ENCODE data around the gene RAB3GAP1. TPM values are rescaled to one million over a fixed set of nuclear protein-coding genes. Genes with fewer than 3 reads are reported as not detected.
A peak's percentile ranks its signal among the peaks of the same experiment; 100 is the strongest.

Gene RAB3GAP1
- total RNA-seq, 2 experiments from 2014 or later: 10.3 to 10.7 TPM

DNA sequence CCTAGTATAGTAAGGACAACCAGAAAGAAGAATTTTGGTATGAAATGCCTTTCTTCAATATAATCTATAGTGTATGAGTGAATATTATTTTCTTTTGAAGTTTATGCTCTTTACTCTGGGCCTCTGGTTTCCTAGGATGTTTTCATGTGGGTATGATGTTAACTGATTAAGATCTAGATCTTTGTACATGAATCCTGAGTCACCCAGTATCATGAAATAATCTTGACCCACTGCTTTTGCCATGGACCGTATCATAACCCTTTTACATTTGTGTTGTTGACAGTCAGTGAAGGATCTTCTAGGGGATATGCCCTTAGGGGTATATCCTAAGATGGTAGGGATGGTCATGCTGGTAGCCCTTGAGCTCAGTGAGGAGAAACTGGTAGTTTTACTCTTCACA lies 100.3 kb downstream of the RAB3GAP1 start:
- Mint-ChIP-seq H3K27ac (no peak overlapping the region), H3K27me3 (ENCODE audit: low read depth) (no peaks in the 10 kb centered on the region), H3K4me1 (ENCODE audit: low read depth) (peaks cover 18% of the 10 kb centered on the region), H3K4me3 (no peak overlapping the region), H3K9me3 (ENCODE audit: insufficient read depth) (no peaks in the 10 kb centered on the region), H3K36me3 (ENCODE audit: low read depth) (peaks cover 41% of the 10 kb centered on the region)
- ChIA-PET CTCF (interaction anchor here (1.1 kb wide), 1 partner anchor 147 kb away, joined by 3 read pairs; no protein-coding TSS in a partner anchor), POLR2A (no interaction called here)
- DNase-seq (no peak), ATAC-seq (no peak)

- no peak for ATAC-seq
- no peak for DNase-seq
- Mint-ChIP-seq H3K36me3 (ENCODE audit: low read depth) (peaks cover 53% of the 10 kb centered on the region), H3K4me1 (ENCODE audit: low read depth) (peaks cover 18% of the 10 kb centered on the region), H3K9me3 (ENCODE audit: insufficient read depth) (no peaks in the 10 kb centered on the region), H3K4me3 (no peak overlapping the region), H3K27me3 (ENCODE audit: low read depth) (no peaks in the 10 kb centered on the region), H3K27ac (no peak overlapping the region)
- POLR2A ChIA-PET: interaction anchor here (0.6 kb wide), 1 partner anchor 42 kb away, joined by 3 read pairs; no protein-coding TSS in a partner anchor
- CTCF ChIA-PET: interaction anchor here (1.3 kb wide), 1 partner anchor 151 kb away, joined by 4 read pairs; no protein-coding TSS in a partner anchor
Observed at GRCh38 chr2:135154962-135155361, 102.9 kb downstream of the RAB3GAP1 start.

DNA sequence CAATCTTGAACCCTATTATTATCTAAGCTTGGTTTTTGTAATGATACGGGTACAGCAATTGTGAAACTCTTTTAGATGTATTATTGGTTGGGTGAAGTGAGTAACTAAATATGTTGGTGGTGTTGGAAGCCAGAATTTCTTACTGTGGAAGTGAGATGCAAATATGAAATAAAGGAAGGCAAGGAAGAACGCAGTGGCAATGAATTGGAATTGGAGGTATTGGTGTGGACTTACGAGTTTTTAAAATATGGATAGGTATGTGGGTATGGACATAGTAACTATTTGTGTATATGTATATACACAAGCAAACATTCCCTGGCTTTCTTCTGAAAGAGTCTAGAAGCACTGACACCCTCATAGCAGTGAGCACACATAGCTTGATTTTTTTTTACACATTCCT lies 105.8 kb downstream of the RAB3GAP1 start:
- Mint-ChIP-seq H3K27ac (no peak overlapping the region), H3K4me3 (no peak overlapping the region), H3K27me3 (ENCODE audit: low read depth) (no peaks in the 10 kb centered on the region), H3K4me1 (ENCODE audit: low read depth) (peaks cover 16% of the 10 kb centered on the region), H3K36me3 (ENCODE audit: low read depth) (peaks cover 42% of the 10 kb centered on the region), H3K9me3 (ENCODE audit: insufficient read depth) (no peaks in the 10 kb centered on the region)
- DNase-seq (no peak), ATAC-seq (no peak)
- CTCF ChIA-PET: no interaction called here
- POLR2A ChIA-PET: no interaction called here

DNA sequence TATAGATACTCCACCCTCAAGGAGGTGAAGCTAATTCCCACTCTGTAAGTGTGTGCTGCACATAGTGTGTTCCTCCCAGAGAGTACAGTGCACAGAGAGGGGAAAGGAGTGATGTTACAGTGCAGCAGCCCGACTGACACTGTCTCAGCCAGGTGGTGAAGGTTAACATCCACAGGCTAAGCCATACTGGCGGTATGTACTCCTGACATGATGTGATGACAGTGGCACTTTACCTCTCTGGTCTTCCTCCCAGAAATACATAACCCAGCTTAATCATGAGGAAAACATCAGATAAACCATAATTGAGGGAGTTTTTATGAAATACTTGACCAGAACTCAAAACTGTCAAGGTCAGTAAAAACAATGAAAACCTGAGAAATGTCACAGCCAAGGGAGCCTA lies 107.1 kb downstream of the RAB3GAP1 start:
- Mint-ChIP-seq H3K27ac (no peak overlapping the region), H3K9me3 (ENCODE audit: insufficient read depth) (no peaks in the 10 kb centered on the region), H3K36me3 (ENCODE audit: low read depth) (peaks cover 39% of the 10 kb centered on the region), H3K4me1 (ENCODE audit: low read depth) (peaks cover 15% of the 10 kb centered on the region), H3K4me3 (no peak overlapping the region), H3K27me3 (ENCODE audit: low read depth) (no peaks in the 10 kb centered on the region)
- ATAC-seq (no peak), DNase-seq (no peak)
- ChIA-PET CTCF (no interaction called here), POLR2A (no interaction called here)

- CTCF ChIA-PET: no interaction called here
- Mint-ChIP-seq H3K27ac (no peak overlapping the region), H3K36me3 (ENCODE audit: low read depth) (peaks cover 24% of the 10 kb centered on the region), H3K9me3 (ENCODE audit: insufficient read depth) (no peaks in the 10 kb centered on the region), H3K4me3 (no peak overlapping the region), H3K4me1 (ENCODE audit: low read depth) (peaks cover 5% of the 10 kb centered on the region), H3K27me3 (ENCODE audit: low read depth) (no peaks in the 10 kb centered on the region)
- POLR2A ChIA-PET: no interaction called here
- DNase-seq (no peak), ATAC-seq (no peak)
Observed at GRCh38 chr2:135162377-135162776, 110.3 kb downstream of the RAB3GAP1 start.

DNA sequence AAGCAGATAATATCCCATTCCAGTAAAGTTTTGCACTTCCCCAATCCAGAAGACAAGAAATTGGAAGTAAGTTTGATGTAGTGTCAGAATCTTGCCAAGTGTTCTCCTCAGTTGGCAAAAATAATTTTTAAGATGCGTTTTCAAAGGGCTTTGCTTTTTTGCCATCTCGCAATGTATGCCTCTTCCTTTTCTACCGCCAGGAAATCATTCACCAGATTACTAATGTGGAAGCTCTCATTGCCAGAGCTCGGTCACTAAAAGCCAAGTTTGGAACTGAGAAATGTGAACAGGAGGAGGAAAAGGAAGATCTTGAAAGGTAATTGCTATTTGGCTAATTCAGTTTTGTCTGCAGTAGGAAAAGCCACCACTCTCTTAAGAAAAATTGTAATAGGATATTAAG lies 110.7 kb downstream of the RAB3GAP1 start:
- DNase-seq (no peak), ATAC-seq (no peak)
- Mint-ChIP-seq H3K4me1 (ENCODE audit: low read depth) (peaks cover 5% of the 10 kb centered on the region), H3K27ac (no peak overlapping the region), H3K36me3 (ENCODE audit: low read depth) (peaks cover 24% of the 10 kb centered on the region), H3K27me3 (ENCODE audit: low read depth) (no peaks in the 10 kb centered on the region), H3K4me3 (no peak overlapping the region), H3K9me3 (ENCODE audit: insufficient read depth) (no peaks in the 10 kb centered on the region)
- CTCF ChIA-PET: no interaction called here
- POLR2A ChIA-PET: no interaction called here

GRCh38 chr2:135163306-135163705 lies 111.2 kb downstream of the RAB3GAP1 start:
- Mint-ChIP-seq H3K4me1 (ENCODE audit: low read depth) (peaks cover 5% of the 10 kb centered on the region), H3K9me3 (ENCODE audit: insufficient read depth) (no peaks in the 10 kb centered on the region), H3K27me3 (ENCODE audit: low read depth) (no peaks in the 10 kb centered on the region), H3K36me3 (ENCODE audit: low read depth) (peaks cover 20% of the 10 kb centered on the region), H3K27ac (no peak overlapping the region), H3K4me3 (no peak overlapping the region)
- POLR2A ChIA-PET: no interaction called here
- CTCF ChIA-PET: no interaction called here
- ATAC-seq (no peak), DNase-seq (no peak)

GRCh38 chr2:135163901-135164300 lies 111.8 kb downstream of the RAB3GAP1 start:
- no peak for ATAC-seq
- CTCF ChIA-PET: no interaction called here

GRCh38 chr2:135164431-135164830 lies 112.3 kb downstream of the RAB3GAP1 start:
- POLR2A ChIA-PET: no interaction called here
- H3K4me3 Mint-ChIP-seq: no peak overlapping the region
- no peaks in the 10 kb centered on the region for H3K27me3 Mint-ChIP-seq (ENCODE audit: low read depth)
- CTCF ChIA-PET: no interaction called here
- no peaks in the 10 kb centered on the region for H3K9me3 Mint-ChIP-seq (ENCODE audit: insufficient read depth)
- DNase-seq (no peak), ATAC-seq (no peak)
- H3K4me1 Mint-ChIP-seq (ENCODE audit: low read depth): peaks cover 8% of the 10 kb centered on the region
- no peak overlapping the region for H3K27ac Mint-ChIP-seq
- H3K36me3 Mint-ChIP-seq (ENCODE audit: low read depth): peaks cover 22% of the 10 kb centered on the region

More at GRCh38 chr2:135163901-135164300, 111.8 kb downstream of the RAB3GAP1 start:
- Mint-ChIP-seq H3K36me3 (ENCODE audit: low read depth) (peaks cover 20% of the 10 kb centered on the region), H3K9me3 (ENCODE audit: insufficient read depth) (no peaks in the 10 kb centered on the region), H3K27ac (no peak overlapping the region), H3K4me1 (ENCODE audit: low read depth) (peaks cover 5% of the 10 kb centered on the region), H3K27me3 (ENCODE audit: low read depth) (no peaks in the 10 kb centered on the region), H3K4me3 (no peak overlapping the region)
- no peak for DNase-seq
- POLR2A ChIA-PET: no interaction called here

DNA sequence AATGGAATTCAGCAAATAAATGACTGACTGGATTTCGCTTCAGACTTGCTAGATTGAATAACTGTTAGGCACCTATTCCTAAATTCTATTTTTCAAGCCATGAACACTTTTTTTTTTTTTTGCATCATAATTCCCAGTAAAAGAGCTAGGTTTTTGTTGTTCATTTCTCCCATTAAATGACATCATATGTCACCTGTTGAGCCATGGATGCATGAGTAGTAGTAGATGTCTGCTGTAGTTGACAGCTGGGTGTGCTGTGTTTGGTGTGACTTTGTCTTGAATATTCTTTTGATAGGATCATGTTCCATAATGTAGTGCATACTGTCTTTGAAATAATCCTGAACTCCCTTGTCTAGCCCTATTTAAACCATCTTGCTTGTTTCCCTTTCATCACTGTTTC lies 115.2 kb downstream of the RAB3GAP1 start:
- H3K27ac Mint-ChIP-seq: no peak overlapping the region
- peaks cover 14% of the 10 kb centered on the region for H3K4me1 Mint-ChIP-seq (ENCODE audit: low read depth)
- no peaks in the 10 kb centered on the region for H3K9me3 Mint-ChIP-seq (ENCODE audit: insufficient read depth)
- POLR2A ChIA-PET: interaction anchor here (1.1 kb wide), 1 partner anchor 78 kb away, joined by 3 read pairs; no protein-coding TSS in a partner anchor
- H3K27me3 Mint-ChIP-seq (ENCODE audit: low read depth): no peaks in the 10 kb centered on the region
- ATAC-seq (no peak), DNase-seq (no peak)
- peaks cover 34% of the 10 kb centered on the region for H3K36me3 Mint-ChIP-seq (ENCODE audit: low read depth)
- H3K4me3 Mint-ChIP-seq: no peak overlapping the region
- CTCF ChIA-PET: interaction anchor here (0.8 kb wide), 1 partner anchor 163 kb away, joined by 3 read pairs; no protein-coding TSS in a partner anchor

- H3K36me3 Mint-ChIP-seq (ENCODE audit: low read depth): peaks cover 32% of the 10 kb centered on the region
- ATAC-seq (no peak), DNase-seq (no peak)
- H3K9me3 Mint-ChIP-seq (ENCODE audit: insufficient read depth): no peaks in the 10 kb centered on the region
- POLR2A ChIA-PET: no interaction called here
- CTCF ChIA-PET: no interaction called here
- H3K4me3 Mint-ChIP-seq: no peak overlapping the region
- H3K27me3 Mint-ChIP-seq (ENCODE audit: low read depth): no peaks in the 10 kb centered on the region
- no peak overlapping the region for H3K27ac Mint-ChIP-seq
- H3K4me1 Mint-ChIP-seq (ENCODE audit: low read depth): peaks cover 9% of the 10 kb centered on the region
Observed at GRCh38 chr2:135168204-135168856, 116.2 kb downstream of the RAB3GAP1 start.

DNA sequence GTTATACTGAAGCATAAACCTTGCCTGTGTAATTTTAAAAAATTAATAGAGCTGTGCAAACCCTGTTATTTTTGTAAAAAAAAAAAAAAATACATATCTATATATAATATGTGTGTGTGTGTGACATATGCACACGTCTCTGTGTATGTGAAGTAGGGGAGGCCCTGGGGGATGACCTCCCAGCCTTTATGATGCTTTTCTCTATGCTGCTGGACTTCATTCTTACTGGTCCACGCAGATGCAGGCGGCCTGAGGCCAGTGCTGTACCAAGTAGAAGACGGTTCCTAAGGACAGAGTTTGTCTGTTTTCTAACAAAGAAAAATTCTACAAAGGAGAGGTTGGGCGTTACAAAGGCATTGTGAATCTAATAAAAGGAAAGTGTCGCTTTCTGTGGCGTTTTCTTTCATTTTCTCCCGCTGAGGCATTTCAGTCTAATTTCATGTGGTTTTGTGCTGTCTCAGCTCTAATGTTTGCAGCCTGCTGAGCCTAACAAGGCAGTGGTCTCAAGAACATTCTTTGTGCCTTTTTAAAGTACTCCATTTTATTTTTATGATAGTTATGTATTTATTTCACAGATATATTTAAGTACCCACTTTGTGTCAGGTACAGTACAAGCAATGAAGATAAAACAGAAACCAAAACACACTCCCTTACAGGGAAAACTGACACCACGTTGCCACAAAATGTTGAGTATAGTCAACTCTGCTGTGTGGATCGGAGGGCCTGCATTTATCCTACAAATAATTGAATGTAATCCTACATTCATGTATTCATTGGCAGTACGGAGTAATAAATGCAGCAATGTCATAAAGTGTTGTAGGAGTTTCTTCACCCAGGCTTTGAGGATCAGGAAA lies 118.0 kb downstream of the RAB3GAP1 start:
- Mint-ChIP-seq H3K27ac (peak overlapping the region; percentile 87), H3K9me3 (ENCODE audit: insufficient read depth) (no peaks in the 10 kb centered on the region), H3K36me3 (ENCODE audit: low read depth) (peaks cover 30% of the 10 kb centered on the region), H3K4me1 (ENCODE audit: low read depth) (peaks cover 9% of the 10 kb centered on the region), H3K27me3 (ENCODE audit: low read depth) (no peaks in the 10 kb centered on the region), H3K4me3 (peak overlapping the region; percentile 61)
- ATAC-seq: peak; percentile 72
- ChIA-PET CTCF (no interaction called here), POLR2A (no interaction called here)
- peak; percentile 31 for DNase-seq

Measured in activated CD8-positive, alpha-beta T cell treated with anti-CD3 and anti-CD28 coated beads, Interleukin-2, amount 10 ng/mL, durations not matched to agents 7 days and 5 days (primary cell).